ENCODE results near the gene RNF121. TPM values are rescaled to one million over a fixed set of nuclear protein-coding genes. Genes with fewer than 3 reads are reported as not detected.

RNF121 gene
- total and polyA plus RNA-seq, 2 of the 8 experiments (the other 6 are each of a cell fraction or from before 2014, with no cell fraction given) = 39.7 to 51.6 TPM

GRCh38 chr11:71996517-71996916, 67.7 kb downstream of the RNF121 start (continued):
- no peak for TF ChIP-seq ATF3 (IDR thresholded peaks at IDR 0.05; ENCODE audit: insufficient read depth, low read depth, low read length)
- TF ChIP-seq SAP30 (IDR thresholded peaks at IDR 0.05; ENCODE audit: insufficient read depth, insufficient replicate concordance, low read length) = no peak
- TF ChIP-seq SIX5 (IDR thresholded peaks at IDR 0.05; ENCODE audit: low read depth, low read length) = no peak
- no peak for TF ChIP-seq USF2 (IDR thresholded peaks at IDR 0.05; ENCODE audit: low read length)
- no peak for TF ChIP-seq BACH1 (IDR thresholded peaks at IDR 0.05; ENCODE audit: low read length)
- no peak for TF ChIP-seq POLR2AphosphoS5 (IDR thresholded peaks at IDR 0.05; ENCODE audit: low read depth, low read length)
- no peak for TF ChIP-seq YY1 (IDR thresholded peaks at IDR 0.05; ENCODE audit: low read depth, low read length)
- TF ChIP-seq, protein P1, sequence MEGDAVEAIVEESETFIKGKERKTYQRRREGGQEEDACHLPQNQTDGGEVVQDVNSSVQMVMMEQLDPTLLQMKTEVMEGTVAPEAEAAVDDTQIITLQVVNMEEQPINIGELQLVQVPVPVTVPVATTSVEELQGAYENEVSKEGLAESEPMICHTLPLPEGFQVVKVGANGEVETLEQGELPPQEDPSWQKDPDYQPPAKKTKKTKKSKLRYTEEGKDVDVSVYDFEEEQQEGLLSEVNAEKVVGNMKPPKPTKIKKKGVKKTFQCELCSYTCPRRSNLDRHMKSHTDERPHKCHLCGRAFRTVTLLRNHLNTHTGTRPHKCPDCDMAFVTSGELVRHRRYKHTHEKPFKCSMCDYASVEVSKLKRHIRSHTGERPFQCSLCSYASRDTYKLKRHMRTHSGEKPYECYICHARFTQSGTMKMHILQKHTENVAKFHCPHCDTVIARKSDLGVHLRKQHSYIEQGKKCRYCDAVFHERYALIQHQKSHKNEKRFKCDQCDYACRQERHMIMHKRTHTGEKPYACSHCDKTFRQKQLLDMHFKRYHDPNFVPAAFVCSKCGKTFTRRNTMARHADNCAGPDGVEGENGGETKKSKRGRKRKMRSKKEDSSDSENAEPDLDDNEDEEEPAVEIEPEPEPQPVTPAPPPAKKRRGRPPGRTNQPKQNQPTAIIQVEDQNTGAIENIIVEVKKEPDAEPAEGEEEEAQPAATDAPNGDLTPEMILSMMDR (IDR thresholded peaks at IDR 0.05; ENCODE audit: control extremely low read depth in 1 of 3, insufficient read depth in 1 of 3, low read depth in 1 of 3, low read length in 3 of 3) = no peak
- TF ChIP-seq CHD2 (IDR thresholded peaks at IDR 0.05; ENCODE audit: low read length) = no peak

Measured in H1 (cell line).